GM21529 (cell line): ENCODE measurements around the gene KCNQ2.
A peak's percentile ranks its signal among the peaks of the same experiment; 100 is the strongest.
"Not testable (repeated sequence)": the region's sequence is repeated elsewhere in the genome, so short reads cannot be mapped to it uniquely, and the experiment has no call there.

Source experiments
- ATAC-seq: cut with Tn5 transposase; IDR thresholded peaks from one replicate; pipeline ENCODE4 v1.9.1; 2021; ENCODE audit not compliant: unreplicated experiment

The KCNQ2 gene

DNA sequence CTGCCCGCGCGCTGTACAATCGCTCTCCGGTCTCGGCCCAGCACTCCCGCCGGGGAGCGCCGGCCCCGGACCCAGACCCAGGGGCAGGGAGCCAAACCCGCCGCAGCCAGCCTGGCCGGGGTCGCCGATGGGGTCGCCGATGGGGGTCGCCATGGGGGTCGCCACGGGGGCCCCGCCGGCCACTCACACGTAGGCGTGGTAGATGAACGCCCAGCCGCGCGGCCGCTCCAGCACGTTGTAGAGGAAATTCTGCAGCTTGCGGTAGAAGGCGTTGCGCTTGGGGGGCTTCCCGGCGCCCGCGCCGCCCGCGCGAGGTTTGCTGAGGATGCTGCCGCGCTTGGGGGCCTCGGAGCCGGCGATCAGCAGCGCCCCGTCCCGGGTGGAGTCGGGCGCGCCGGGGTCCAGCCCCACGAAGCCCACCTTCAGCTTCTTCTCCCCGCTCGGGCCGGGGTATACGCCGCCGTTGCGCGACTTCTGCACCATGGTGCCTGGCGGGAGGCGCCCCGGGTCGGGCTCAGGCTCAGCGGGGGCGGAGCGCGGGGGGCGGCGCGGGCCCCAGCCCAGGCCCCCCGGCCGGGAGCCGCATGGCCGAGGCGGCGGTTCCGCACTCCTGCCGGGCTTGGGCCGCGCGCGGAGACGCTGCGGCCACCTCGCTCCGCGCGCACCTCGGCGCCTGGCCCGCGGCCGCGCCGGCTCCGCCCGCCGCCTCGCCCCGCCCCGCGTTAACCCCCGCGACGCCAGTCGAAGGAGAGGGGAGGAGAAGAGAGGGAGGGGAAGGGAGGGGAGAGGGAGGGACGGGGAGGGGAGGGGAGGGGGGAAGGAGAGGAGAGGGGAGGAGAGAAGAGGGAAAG is at the start of gene KCNQ2:
Gene KCNQ2 (minus strand): TSS at position 675 of the 851 bp plus-strand sequence. CDS start 192 bp downstream, at position 483.
- ATAC-seq = no peak

DNA sequence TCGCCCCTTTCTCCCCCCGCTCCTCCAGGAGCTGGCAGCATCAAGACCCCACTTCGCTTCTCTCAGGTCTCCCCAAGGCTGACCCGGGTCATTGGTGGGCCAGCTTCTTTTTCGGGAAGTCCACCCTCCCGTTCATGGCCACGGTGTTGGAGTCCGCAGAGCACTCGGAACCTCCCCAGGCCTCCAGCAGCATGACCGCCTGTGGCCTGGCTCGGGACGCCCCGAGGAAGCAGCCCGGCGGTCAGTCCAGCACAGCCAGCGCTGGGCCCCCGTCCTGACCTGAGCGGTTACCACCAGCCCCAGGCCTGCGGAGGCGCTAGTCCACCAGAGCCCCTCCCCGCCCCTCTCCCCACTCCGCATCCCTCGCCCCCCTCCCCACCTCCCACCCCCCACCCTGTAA is 49.1 kb upstream of the KCNQ2 start:
- ATAC-seq = no peak

DNA sequence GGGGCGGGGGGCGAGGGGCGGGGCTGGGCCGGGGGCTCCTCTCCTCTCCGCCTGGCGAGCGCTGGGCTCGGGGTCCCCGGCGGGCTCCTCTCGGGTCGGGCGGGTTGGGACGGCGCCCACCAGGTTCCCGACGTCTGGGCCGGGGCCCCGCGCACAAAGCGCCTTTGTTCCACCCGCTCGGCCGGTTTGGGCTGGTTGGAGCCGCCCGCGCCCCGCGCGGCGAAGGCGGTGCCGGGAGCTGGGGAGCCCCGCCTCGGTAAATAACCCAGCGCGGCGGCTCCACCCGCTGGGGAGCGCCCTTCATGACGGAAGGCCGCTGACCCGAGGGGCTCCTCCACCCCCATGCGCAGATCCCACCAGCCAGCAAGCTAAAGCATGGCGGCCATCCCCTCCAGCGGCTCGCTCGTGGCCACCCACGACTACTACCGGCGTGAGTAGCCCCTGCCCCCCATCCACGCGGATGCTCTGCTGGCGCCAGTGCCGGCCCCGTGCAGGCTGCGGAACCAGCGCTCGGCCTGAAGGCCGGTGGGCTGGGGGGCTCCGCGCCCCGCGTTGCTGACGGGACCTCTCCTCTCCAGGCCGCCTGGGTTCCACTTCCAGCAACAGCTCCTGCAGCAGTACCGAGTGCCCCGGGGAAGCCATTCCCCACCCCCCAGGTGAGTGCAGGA is 48.6 kb upstream of the KCNQ2 start:
- peak; percentile 48 for ATAC-seq

DNA sequence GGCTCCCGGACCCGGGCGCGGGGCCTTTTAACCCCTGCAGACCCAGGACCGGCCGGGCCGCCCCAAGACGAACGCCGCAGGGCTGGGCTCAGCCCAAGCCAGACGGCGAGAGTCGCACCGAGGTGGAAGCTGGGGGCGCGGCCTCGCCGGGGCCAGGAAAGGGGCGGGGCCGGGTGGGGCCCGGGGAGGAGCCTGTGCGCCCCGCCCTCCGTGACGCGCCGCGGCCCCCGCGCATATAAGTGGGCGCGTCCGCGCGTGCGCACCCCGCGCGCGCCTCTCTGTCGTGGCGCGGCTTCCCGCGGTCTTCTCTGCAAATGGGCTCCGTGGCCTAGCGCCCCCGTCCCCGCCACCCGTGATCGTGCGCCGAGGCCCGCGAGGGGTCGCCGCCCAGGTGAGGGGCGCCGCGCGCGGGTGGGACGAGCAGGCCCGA is 48.1 kb upstream of the KCNQ2 start, which contains the start of gene PPDPF:
Gene PPDPF (plus strand): TSS at position 262 of the 430 bp plus-strand sequence. CDS start 544 bp downstream, outside the sequence.
- peak; percentile 57 for ATAC-seq

DNA sequence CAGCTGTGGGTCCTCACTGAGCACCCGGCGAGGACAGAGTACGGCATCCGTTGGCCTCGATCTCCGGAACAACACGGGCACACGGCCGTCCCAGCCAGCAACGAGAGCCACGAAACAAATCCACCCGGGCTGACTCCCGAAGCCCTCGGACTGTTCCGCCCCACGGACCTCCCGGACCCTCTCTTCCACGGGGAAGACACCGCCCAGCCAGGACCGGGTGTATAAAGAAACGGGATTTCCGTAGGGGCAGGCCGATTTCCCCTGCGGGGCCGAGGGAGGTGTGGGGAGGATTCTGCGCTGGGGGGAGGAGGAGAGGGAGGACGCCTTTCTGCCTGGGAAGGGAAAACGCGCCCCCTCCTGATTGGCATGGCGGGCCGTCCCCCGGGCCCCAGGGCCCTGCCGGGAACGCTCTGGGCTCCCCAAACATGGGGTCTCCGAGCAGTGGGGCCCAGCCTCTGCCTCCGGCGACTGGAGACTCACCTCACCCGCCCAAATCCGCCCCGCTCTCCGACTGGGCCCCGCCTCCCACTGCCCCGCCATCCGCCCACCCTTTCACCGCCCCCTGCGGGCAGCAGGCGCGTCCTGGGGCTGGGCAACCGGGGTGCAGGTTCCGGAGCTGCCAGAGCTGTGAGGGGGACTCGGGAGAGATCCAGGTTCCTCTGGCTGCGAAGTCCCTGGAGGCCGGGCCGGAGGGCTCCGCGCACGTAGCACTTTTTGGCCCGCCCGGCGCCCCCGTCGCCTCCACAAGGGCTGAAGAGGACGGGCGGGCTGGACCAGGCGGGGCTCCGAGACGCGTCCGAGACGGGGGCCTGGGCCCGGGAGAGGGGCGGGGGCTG is 47.4 kb upstream of the KCNQ2 start:
- ATAC-seq = peak; percentile 41

DNA sequence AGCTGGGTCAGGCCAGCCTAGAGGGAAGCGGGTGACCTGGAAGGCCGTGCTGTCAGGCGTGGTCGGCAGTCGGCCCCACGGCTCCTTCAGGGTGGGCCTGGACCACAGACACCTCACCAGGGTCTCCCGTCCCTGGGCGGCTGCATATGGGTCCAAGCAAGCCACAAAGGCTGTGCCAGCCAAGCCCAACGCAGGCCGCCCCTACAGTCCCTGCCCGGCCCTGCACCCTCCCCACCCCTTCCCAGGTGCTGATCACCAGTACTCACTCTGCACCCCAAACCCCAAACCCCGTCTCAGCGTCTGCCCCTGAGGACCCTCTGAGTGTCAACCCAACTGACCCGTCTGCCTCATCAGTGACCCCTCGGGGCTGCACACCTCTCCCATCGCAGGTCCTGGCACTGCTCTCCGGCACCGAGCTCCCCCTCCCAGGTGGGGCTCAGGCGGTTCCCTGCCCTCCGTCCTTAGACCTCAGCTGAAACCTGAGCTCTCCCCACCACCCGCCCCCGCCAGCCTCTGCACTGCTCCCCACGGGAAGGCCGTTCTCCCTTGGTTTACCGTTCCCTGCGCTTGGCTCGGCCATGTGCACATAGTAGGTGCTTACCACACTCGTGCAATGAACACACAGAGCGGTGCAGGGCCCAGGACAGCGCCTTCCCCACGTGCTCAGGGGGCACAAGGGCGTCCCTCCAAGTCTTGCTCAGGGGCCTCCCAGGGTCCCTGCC is 46.7 kb upstream of the KCNQ2 start:
- ATAC-seq = no peak

DNA sequence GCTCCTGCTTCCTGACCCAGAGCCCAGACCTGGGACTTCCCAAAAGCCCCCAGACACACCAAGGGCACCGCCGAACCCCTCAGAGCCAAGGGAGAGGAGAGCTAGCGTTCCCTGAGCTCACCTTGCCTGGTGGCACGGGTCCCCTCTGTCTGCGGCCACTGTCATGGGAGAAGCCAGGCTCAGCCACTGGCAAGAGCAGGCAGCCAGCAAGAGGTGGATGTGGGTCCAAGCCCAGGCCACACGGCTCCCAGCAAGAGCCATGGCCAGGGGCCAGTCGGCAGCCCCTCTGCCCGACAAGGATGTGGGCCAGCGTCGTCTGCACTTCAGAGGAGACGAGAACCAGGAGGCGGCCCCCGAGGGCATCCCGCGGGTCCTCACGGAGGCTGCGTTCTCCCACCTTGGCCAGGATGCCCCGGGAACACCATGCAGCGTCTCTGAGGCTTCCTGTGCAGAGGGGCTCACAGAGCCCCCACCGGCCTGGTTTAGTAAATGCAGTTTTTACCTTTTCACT is 46.0 kb upstream of the KCNQ2 start:
- no peak for ATAC-seq

DNA sequence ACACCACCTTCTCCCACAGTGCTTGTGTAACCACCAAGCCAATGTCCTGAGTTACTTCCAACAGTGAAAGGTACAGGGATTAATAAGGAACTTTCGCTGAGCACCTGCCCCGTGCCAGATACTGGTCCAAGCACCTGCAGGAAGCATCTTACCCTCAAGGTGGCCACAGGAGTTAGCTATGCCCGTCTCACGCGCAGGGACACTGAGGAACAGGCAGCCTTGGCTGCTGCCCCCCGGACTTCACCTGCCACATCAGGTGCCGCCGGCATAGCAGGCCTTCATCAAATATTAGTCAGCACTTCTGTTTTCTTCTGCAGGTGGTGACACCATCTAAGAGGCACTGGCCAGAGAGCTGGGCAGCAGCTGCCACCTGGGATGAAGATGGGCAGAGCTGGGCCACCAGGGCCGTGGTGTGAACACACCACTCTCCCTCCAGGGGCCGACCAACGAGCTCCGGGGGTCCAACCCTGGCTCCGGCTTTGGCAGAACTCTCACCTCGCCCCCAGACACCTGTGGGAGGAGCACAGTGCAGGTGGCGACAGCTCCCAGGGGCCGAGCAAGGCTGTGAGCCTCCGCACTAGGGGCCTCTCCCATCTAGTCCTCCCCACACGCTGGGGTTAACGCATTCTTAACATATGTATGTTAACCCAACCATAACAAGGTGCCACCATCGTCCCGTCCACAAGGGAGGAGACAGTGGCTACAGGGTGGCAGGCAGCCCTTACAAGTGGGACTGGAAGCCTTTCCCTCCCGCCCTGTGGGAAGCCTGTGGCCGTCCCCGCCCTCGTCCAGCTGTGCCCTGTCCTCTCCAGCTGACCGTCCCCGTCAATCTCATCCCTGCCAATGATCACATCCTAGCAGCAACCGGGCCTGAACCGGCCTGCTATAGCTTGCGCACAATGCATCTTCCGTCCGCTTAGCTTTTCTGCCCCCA is 45.2 kb upstream of the KCNQ2 start:
- no peak for ATAC-seq

DNA sequence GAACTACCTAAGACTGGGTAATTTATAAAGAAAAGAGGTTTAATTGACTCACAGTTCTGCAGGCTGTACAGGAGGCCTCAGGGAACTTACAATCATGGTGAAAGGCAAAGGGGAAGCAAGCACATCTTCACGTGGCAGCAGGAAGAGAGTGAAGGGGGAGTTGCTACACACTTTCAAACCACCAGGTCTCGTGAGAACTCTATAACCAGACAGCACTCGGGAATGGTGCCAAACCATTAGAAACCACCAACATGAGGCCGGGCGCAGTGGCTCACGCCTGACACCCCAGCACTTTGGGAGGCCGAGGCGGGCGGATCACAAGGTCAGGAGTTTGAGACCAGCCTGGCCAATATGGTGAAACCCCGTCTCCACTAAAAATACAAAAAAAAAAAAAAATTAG is 42.1 kb upstream of the KCNQ2 start:
- ATAC-seq = not testable (repeated sequence)

DNA sequence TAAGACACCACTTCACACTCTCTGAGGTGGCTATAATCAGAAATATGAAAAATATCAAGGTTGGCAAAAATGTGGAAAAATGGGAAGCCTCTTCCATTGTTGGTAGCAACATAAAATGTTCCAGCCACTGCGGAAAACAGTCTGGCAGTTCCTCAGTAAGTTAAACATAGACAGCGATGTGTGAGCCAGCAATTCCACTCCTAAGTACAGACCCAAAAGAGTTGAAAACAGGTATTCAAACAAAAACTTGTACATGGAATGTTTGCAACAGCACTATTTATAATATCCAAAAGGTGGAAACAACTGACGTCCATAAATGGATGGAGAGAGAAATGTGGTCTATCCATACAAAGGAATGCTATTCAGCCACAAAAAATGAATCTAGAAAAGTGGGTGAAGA is 40.8 kb upstream of the KCNQ2 start:
- no peak for ATAC-seq

DNA sequence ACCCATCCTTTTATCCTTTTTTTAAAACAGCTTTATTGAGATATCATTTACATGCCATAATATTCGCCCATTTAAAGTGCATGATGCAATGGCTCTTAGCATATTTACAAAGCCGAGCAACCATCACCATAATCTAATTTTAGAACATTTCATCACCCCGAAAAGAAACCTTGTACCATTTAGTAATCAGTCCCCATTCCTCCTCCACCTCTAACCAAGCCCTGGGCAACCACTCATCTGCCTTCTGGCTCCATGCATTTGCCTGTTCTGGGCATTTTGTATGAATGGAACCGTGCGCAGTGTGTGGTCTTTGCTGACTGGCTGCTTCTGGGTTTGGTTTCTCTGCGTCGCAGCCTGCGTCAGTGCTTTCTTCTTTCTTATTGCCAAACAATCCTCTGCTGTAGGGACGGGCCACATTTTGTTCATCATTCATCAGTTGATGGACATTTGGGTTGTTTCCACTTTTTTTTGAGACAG is 36.7 kb upstream of the KCNQ2 start:
- no peak for ATAC-seq

DNA sequence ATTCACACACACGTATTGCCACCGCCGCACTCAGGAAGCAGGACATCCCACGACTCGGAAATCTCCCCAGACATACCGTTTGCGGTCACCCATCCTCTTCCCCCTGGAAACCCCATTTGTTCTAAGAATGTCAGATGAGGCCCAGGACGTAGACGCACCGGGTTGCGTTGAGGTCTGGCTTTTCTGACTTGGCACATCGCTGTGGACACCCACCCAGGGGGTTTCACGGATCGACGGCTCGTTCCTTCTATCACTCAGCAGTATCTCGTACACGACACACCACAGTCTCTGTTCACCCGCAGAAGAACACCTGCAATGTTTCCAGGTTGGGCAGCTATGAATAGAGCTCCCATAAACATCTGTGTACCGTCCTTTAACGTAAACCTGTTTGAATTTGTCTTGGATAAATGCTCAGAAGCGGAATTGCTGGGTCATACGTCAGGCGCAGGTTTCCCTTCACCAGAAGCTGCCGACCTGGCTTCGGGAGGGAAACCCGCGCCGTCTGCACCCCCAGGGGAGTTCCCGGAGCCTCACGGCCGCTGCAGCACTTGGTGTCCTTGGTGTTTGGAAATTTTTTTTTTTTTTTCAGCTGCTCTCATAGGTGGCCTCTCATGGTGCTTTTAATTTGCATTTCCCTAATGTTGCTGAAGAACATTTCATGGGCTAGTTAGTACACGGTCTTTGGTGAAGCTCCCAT is 35.8 kb upstream of the KCNQ2 start:
- no peak for ATAC-seq

DNA sequence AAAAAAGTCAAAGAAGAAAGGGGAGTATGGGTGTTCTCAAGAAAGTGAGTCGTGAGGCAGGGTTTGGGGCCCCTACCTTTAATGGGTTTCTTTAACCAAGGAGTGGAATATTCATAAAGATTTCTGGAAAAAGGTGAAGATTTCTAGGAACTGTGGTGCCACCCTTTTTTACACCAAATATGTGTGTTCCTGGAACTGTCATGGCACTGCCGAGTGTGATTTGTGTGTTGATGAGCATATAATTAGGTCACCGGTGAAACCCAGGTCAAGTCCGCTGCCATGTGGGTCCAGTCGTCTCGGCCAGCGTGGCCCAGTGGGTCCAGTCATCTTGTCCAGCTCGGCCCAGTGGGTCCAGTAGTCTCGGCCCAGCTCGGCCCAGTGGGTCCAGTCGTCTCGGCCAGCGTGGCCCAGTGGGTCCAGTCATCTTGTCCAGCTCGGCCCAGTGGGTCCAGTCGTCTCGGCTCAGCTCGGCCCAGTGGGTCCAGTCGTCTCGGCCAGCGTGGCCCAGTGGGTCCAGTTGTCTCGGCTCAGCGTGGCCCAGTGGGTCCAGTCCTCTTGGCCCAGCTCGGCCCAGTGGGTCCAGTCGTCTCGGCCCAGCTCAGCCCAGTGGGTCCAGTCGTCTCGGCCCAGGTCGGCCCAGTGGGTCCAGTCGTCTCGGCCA is 34.8 kb upstream of the KCNQ2 start:
- no peak for ATAC-seq

DNA sequence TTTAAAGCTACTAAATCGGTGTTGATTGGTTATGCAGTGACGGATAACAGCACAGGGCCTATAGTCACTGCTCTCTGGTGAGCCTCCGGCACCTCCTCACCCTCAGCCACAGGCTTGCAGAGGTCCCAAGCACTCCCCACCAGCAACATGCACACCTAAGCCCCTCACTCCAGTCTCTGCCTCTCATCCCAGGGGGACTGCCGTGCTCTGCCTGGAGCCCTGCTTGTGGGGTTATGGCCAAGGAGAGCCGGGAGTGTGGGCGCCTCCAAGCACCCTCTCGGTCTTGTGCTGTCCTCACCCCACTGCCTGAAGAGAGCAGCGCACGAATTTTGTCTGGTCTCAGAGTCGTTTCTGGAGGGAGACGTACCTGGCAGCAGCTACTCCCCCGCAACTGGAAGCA is 33.3 kb upstream of the KCNQ2 start:
- no peak for ATAC-seq

DNA sequence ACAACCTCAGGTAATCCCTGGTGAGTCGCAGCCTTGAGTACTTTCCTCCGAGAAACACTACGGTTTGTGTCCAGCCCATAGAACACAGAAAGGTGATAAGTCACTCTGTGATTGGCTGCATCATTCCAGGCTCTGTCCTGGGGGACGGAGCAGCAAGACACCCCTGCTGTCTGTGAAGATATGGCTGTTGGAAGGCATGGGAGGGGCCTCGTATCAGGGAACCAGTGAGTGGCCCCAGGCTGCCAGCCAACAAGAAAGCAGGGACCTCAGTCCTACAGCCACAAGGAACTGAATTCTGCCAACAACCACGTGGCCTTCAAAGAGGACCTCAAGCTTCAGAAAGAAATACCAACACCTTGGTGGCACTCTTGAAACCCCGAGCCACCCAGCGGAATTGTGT is 32.8 kb upstream of the KCNQ2 start:
- ATAC-seq = no peak

DNA sequence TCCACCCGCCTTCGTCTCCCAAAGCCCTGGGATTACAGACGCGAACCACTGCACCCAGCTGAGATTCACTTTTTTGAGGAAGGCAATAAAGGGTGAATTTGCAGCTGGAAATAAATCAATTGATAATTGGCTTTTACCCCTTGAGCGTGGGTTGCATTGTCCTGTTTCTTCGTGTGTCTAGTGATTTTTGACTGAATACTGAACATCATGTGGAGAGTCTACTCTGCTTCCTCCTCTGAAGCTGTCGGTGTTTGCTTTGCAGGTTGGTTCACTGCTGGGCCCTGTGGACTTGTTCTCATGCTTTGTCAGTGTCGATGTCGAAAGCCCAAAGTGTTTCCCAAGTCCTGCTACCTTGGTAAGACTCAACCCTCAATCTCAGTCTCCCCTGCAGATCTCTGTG is 32.2 kb upstream of the KCNQ2 start:
- no peak for ATAC-seq

DNA sequence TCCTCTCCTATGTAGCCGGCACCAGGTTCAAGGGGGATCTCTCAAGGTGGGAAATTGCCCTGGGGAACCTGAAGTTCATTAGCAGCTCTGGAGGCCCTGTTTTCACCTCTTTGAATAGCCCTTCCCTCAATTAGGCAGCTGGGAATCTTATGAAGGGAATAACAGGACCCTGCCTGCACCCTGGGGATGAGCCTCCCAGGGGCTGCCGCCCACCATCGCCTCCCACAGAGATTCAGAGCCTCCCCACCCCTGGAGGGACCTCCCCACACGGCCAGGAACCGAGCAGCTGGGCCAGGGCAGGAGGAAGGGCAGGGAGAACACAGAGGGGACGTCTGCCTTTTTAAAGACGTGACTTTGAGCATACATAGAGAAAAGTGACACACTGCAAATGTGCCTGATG is 31.1 kb upstream of the KCNQ2 start:
- no peak for ATAC-seq

DNA sequence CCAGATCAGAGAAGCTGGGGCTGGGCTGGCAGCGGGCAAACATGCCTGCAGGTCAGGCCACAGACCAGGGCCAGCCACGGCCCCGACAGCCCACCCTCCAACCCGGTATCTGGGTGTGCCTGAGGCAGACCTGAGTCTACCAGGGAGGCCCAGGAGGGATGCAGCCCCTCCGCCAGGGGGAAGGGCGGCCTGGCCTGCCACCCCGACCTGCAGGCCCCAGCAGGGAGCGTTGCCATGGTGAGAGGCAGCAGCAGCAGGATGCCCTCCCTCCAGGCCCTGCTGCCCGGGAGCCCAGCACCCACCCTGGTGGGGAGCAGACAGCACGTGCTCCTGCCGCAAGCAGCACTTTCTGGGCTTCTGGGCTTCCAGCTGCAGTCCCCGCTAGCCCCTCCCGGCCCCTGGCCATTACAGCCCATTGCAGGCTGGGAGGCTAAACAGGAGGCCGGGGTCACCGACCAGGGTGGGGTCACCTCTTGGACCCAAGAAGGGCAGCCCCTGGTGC is 30.3 kb upstream of the KCNQ2 start:
- ATAC-seq = no peak
